HepG2 (cell line): ENCODE data around the gene EPB41.

ENCODE experiments used
- CTCF ChIP-seq: sonication (generic); formaldehyde crosslinking; IDR thresholded peaks from 2 replicates; pipeline ENCODE4 v1.5.0; 2020; ENCODE audit warnings: mild to moderate bottlenecking, missing genetic modification reagents, moderate library complexity
- HMG20B ChIP-seq: conservative IDR thresholded peaks from 2 replicates; pipeline ENCODE4 v1.6.1; 2016; ENCODE audit warnings: missing genetic modification reagents, missing compliant biosample characterization
- POLR2A ChIP-seq, 2 experiments: IDR thresholded peaks; 2 replicates each; pipeline ENCODE4 v1.6.1; 2011; ENCODE audit warnings: low read depth in 2 of 2, low read length in 2 of 2, mild to moderate bottlenecking in 1 of 2, moderate library complexity in 1 of 2; ENCODE audit not compliant: insufficient read depth in 1 of 2
- RBAK ChIP-seq: sonication (generic); formaldehyde crosslinking; IDR thresholded peaks from 2 replicates; pipeline ENCODE4 v1.5.1; 2020; ENCODE audit warnings: mild to moderate bottlenecking, missing genetic modification reagents

DNA sequence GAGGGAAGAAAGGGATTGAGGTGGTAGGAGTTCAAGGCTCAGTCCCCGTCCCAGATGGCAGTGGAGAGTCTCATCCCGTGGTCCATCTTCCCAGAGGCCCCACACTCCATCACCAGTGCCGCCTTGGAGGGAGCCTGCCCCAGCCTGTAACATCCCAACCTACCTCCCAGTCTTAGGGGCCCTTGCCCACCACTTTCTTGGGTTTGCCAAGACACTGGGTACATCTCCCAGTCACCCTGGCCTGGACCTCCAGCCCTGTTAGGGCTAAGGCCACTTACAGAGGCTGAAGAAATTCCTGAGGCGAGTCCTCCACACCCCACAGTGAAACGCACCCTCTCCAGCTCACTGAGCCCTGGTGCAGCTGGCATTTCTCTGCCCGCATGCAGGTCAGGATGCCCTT lies 206.0 kb downstream of the EPB41 start:
- no peak for TF ChIP-seq CTCF (CRISPR knock-in tag)
- no peak for TF ChIP-seq RBAK (CRISPR knock-in tag)
- no peak for TF ChIP-seq POLR2A (IDR thresholded peaks at IDR 0.05; ENCODE audit: insufficient read depth in 1 of 2, low read depth in 2 of 2, low read length in 2 of 2)
- no peak for TF ChIP-seq HMG20B
